GM19043 (cell line): Measurements from ENCODE around the gene ACHE.

Experiments
- ATAC-seq: cut with Tn5 transposase; IDR thresholded peaks from one replicate; pipeline ENCODE4 v1.9.1; 2021; ENCODE audit warnings: low read depth; ENCODE audit not compliant: unreplicated experiment

The ACHE gene

DNA sequence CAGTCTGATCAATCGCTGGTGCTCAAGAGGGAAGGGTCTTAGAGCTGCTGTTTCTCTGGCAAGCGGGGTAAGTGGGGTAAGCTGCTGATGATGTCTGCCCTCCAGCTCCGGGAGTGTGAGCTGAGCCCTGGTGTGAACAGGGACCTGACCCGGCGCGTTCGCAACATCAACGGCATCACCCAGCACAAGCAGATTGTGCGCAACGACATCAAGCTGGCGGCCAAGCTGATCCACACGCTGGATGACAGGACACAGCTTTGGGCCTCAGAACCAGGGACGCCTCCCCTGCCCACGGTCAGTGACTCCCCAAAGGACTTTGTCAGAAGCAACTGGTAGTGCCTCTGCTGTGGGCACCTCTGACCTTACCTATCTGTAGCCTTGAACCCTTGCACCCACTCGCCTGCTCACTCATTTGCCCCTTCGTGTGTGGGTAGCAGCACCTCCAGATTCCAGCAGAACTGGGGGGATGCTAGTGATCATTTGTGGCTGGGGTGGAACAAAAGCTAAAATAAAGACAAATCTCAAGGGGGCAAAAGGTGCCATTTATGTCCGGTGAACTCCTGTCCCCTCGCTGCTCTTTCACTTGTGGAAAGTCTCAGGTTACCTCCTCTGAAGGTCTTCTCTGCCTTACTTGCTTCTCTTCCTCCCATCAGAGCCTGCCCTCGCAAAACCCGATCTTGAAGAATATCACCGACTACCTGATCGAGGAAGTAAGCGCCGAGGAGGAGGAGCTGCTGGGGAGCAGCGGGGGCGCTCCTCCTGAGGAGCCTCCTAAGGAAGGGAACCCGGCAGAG is 9.3 kb downstream of the ACHE start:
- ATAC-seq, result no peak

DNA sequence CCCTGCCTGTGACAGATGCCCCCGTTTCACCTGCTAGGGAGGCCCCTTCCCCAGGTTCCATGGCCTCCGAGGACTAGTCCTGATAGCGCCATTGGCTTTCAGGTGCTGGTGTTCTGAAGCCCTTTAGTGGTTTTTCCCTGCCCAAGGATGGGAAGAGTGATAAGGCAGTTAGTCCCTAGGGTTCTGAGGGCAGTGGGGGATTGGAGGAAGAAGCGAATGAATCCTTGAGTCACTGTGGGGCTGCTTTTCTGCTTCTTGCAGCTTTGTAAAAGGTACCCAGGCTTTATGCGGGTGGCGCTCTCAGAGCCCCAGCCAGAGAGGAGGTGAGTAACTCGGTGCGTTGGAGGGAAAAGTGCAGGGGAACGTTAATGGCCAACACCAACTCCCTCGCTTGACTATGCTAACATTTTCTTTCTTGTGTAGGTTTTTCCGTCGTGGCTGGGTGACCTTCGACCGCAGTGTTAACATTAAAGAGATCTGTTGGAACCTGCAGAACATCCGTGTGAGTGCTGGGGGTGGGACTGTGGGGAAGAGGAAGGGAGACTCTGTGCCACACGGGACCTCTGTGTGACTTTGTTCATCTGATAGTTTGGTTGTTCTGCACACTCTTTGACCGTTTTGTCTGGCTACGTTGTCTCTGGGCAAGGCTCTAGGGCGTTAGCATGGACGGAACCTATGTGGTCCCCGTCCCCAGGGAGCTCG is 10.1 kb downstream of the ACHE start:
- ATAC-seq, result no peak

DNA sequence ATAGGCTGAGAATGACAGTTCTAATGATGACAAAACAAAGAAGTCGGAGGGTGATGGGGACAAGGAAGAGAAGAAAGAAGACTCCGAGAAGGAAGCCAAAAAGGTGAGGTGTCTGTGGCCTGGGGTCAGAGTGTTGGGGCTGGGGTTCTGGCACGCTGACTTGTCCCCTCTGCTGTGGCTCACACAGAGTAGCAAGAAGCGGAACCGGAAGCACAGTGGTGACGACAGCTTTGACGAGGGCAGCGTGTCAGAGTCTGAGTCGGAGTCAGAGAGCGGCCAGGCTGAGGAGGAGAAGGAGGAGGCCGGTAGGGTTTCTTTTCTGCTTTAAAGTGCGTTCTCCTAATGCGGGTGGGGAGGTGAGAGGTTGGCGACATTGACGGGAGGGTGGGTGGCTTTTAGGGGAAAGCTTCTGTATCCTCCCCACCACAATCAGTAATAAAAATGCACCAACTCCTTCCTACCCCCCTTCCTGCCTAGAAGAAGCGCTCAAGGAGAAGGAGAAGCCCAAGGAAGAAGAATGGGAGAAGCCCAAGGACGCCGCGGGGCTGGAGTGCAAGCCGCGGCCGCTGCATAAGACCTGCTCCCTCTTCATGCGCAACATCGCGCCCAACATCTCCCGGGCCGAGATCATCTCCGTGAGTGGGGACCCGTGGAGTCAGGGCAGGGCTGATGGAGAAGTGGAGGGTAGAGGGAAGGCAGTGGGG is 10.8 kb downstream of the ACHE start:
- ATAC-seq, result no peak

DNA sequence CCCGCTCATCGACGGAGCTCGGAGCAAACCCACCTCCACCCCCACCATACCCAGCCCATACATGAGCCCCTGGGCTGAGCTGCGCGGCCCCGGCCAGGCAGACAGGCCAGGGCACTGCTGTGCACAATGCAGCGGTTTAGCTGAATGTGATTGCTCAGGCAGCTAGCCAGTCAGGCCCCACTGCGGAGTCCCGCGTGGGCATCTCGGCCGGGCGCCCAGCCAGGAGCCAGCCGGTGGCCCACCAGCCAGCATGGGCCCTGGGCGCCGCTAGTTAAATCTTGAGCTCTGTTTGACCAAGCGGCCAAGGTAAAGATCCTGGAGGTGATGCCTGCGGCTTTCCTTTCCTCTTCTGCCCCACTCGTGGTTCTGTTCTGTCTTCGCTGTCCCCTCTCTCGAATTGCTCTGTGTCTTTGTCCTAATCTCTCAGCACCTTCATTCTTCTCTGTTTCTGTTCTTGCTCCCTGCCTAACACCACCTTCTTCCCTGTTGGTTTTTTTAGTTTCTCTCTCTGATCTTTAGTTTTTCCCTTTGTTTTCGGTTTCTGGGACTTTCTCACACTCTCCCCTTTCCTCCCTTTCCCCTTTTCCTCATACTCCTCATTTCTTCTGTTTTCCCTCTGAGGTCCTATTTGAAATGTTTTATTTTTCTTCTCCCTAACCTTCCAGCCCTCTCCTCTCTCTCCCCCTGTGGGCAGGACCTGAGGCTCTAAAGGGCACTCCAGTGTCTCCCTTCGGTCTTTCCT is 12.7 kb downstream of the ACHE start:
- no peak for ATAC-seq

DNA sequence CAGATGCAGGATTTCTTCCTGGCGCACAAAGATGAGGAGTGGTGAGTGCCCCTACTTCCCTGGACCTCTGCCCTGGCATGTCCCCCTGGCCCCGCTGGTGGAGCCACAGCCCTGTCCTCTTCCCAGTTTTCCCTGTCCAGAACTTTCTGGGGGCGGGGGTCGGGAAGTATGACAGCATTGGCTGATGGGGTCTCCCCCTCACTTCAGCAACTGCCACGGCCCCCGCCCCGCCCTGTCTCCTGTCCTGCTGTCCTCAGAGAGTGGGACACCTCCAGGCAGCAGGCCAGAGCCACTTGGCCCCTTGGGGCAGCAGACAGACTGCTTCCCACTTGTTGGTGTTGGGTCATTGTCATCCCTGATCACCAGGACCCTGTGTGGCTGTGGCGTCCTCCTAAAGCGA is 13.5 kb downstream of the ACHE start:
- no peak for ATAC-seq

DNA sequence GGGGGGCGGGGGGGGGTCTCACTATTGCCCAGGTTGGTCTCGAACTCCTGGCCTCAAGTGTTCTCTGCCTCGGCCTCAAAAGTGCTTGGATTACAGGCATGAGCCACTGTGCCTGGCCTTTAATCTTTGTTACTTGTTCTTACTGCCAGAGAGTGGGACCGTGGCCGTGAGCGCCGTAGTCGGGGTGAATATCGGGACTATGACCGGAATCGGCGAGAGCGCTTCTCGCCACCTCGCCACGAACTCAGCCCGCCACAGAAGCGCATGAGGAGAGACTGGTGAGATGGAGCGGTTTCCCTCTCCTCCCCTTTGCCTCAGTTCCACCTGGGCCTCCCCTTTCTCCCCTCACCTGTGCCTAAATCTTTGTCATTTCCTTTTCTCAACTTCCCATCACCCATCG is 14.6 kb downstream of the ACHE start:
- no peak for ATAC-seq

DNA sequence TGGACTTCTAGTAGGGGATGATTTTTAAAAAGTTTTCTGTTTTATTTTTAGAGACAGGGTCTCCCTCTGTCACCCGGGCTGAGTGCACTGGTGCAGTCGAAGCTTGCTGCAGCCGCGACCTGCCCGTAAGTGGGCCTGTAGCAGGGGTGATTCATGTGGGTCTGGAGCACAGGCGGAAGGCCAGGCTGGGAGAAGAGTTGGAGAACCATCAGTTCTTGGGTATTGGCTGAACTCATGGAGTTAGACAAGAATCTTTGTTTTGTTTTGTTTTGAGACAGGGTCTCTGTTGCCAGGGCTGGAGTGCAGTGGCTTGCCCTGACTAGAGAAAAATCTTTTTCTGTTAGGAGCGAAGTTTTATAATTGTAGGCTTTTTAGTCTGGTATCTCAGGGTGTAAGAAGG is 15.0 kb downstream of the ACHE start:
- no peak for ATAC-seq

DNA sequence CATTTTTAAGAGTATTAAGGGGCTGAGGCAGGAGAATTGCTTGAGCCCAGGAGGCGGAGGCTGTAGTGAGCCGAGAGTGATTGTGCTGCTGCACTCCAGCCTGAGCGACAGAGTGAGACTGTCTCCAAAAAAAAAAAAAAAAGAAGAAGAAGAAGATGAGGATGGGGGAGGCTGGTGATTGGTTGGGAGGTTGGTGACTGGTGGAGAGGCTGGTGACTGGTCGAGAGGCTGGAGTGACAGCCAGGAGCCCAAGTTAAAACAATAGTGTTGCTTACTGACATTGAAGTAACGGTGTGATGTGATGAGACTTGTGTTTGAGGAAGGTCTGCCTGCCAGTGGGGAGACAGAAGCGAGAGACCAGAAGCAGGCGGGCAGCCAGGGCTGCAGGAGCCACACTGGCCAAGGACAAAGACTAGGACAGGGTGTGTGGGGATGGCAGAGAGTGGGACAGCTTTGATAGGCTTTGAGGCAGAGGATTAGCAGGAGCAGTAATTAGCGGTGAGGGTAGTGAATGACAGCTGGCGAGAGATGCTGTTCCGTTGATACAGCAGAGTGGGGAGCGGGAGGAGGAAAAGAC is 15.9 kb downstream of the ACHE start:
- ATAC-seq, result no peak

DNA sequence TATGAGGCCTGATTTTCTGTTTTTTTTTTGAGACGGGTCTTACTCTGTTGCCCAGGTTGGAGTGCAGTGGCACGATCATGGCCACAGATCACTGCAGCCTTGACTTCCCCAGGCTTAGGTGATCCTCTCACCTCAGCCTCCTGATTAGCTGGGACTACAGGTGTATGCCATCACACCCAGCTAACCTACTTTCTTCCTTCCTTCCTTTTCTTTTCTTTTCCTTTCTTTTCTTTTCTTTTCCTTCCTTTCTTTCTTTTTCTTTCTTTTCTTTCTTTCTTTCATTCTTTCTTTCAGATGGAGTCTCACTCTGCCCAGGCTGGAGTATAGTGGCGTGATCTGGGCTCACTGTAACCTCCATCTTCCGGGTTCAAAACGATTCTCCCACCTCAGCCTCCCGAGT is 17.0 kb downstream of the ACHE start:
- ATAC-seq, result no peak

DNA sequence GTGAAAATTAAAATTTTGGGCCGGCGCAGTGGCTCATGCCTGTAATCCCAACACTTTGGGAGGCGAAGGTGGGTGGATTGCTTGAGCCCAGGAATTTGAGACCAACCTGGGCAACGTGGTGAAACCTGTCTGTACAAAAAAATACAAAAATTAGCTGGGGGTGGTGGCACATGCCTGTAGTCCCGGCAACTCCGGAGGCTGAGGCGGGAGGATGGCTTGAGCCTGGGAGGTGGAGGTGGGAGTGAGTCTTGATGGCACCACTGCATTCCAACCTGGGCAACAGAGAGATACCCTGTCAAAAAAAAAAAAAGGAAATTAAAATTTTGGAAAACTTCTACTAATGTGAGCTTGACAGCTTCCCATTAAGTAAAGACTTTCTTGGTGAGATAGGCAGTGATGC is 17.7 kb downstream of the ACHE start:
- no peak for ATAC-seq

DNA sequence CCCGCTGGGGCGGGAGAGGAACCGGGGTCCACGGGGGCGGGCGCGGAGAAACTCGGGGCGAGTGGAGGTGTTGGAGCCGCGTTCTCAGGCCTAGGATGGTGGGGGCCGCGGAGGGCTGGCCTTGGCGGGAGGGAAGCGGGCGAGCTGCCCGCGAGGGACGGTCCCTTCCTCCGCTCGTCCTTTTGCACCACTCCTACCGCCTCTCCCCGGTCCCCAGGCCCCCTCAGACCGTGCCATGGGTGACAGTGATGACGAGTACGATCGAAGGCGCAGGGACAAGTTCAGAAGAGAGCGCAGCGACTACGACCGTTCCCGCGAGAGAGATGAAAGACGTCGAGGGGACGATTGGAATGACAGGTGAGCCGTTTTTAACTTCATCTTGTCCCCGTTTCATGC is 20.3 kb downstream of the ACHE start:
- no peak for ATAC-seq

DNA sequence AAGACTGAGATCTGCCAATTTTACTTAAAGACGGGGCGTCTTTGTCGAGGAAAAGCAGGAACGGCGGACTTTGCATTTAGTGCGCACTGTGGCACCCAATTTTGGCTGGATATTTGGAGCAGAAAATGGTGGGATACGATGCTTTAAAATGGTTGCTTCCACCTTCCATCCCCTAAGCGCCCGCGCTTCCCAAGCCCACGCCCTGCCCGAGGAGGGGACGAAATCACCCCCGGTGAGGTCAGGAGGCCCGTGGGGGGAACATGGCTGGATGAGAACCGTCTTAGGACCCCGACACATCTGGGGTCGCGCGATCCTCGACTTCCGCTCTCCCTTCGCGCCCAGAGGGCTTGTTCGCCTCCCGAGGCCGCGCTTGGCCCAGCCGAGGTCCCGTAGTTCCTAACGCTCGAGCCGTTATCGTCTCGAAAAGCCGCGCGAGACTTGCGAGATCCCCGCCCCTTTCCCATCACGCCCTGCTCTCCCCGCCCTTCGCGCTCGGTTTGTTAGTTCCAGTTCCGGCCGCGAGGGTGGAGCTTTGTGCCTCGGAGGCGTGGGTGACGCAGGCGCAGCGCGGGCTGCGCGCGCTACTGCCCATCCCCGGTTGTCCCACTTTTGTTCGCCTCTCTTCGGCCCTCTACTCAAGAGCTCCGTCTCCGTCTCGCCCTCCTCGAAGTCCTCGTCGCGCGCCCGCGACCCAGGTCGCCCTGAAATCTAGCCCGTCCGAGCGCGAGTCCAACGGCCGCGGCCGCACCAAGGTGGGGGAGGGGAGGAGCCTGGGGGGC is 20.9 kb downstream of the ACHE start, which contains the start of gene SRRT:
TSS of gene SRRT (plus strand) at position 527 of the 779 bp plus-strand sequence. CDS start 488 bp downstream, outside the sequence.
- ATAC-seq, result peak; percentile 94

DNA sequence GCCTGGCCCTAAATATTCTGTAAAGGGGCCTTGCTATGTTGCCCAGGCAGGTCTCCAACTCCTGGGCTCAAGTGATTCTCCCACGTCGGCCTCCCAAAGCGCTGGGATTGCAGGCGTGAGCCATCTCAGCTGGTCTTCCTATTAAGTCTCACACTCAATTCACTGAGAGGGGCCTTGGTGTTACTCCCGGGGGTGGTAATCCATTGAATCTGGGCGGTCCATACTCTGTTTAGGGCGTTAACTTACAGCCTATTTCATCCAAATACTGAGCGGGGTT is 21.4 kb downstream of the ACHE start:
- ATAC-seq, result no peak

DNA sequence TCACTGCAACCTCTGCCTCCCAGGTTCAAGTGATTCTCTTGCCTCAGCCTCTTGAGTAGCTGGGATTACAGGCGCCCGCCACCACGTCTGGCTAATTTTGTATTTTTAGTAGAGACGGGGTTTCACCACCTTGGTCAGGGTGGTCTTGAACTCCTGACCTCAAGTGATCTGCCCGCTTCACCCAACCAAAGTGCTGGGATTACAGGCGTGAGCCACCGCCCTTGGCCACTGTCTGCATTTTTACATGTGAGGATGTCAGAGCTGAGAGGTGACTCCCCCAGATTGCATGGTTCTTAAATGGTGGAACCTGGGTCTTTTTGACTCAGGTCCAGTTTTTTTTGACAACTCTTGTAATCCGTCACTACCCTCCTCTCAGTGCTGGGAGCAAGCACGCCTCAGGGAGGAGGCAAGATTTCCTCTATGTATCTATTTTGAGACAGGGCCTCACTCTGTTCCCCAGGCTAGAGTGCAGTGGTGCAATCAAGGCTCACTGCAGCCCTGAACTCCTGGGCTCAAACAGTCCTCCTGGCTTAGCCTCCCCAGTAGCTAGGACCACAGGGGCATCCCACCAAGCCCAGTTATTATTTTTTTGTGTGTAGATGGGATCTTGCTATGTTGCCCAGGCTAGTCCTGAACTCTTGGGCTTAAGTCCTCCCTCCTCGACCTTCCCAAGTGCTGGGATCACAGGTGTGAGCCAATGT is 21.9 kb downstream of the ACHE start:
- no peak for ATAC-seq

DNA sequence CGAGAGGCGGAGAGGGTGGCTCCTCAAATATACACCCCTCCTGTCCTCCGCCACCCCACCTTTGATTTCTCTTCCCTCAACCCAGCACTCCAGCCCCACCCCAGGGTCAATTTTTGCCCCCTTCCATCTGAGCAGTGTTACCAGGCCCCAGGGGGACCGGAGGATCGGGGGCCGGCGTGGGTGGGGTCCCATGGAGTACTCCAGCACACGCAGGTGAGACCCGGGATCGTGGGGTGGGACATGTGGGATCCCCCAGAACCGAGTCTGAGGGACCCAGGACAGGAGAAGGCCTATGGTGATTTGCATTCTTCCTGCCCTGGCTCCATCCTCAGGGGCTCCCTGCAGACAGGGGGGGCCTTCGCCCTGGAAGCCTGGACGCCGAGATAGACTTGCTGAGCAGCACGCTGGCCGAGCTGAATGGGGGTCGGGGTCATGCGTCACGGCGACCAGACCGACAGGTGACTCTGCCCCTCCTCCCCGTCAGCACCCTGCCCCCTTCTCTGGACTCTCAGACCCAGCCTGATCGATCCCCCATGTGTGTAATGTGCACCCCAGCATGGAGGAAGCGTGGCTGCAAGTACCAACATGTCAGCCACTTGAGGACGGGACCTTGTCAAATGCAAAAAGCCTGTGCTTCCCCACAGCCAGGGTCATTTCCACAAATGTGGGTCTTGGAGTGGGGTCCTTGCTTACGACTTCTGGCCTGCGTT is 27.8 kb downstream of the ACHE start:
- no peak for ATAC-seq

DNA sequence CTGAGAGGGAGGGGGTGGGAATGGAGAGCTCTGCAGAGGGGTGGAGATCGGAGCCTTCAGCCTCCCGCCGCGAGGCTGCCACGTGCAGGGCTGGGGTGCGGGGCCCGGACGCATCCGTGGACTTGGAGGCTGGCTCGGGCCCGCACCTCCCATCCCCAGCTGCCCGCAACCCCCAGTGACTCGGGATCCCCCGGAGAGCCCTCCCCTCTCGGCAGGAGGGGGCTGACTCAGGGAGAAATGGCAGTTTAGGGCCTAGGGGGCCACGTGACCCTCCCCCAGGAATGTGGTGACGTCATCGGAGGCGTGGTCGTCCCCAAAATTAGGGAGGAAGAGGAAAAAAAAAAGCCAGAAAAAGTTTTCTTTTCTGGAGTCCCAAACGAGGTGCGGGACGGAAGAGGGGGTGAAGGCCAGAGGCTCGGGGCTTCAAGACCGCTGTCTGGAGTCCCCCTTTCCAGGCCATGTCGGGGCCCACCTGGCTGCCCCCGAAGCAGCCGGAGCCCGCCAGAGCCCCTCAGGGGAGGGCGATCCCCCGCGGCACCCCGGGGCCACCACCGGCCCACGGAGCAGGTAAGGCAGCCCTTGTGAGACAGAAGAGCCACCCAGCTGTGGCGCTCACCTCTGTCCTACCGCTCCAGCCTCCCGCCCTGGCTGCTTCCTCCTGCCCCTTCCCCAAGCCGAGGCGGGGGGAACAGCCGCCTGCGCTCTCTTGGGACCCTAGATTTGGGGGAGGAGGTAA is 28.5 kb downstream of the ACHE start, which contains the start of gene TRIP6:
TSS of gene TRIP6 (plus strand) at position 348 of the 736 bp plus-strand sequence. CDS start at position 459, 111 bp downstream.
- ATAC-seq, result no peak

DNA sequence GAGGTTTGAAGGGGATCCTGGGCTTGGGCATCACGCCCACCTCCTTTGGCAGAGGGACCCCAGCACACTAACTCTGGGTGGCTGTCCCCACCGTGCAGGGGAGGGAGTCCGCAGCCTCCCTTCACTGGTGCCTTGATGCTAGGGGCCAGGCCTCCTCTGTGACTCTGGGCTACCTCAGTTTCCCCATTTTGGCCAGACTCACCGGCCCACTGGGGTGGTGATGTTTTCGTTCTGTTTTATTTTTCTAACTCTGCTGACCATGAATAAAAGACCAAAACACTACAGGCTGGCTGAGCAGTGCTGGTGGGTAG is 29.0 kb downstream of the ACHE start:
- no peak for ATAC-seq
